Nephron (organoid): ENCODE measurements around the gene TMSB4X.
A peak's percentile ranks its signal among the peaks of the same experiment; 100 is the strongest.

ENCODE experiments used
- H3K27ac Mint-ChIP-seq, 3 experiments: 2 replicates each; pipeline ENCODE4 v1.8.0; 2020; ENCODE audit warnings: mixed read lengths in 3 of 3, mild to moderate bottlenecking in 2 of 3, moderate library complexity in 1 of 3
- H3K27me3 Mint-ChIP-seq: 2 replicates; pipeline ENCODE4 v1.8.0; 2021; ENCODE audit warnings: low read depth, mild to moderate bottlenecking, moderate library complexity, mixed read lengths
- H3K36me3 Mint-ChIP-seq: 2 replicates; pipeline ENCODE4 v1.8.0; 2020; ENCODE audit warnings: low read depth, mixed read lengths
- H3K4me1 Mint-ChIP-seq: 2 replicates; pipeline ENCODE4 v1.8.0; 2020; ENCODE audit warnings: mixed read lengths
- H3K4me3 Mint-ChIP-seq, 3 experiments: 2 replicates each; pipeline ENCODE4 v1.8.0; 2020; ENCODE audit warnings: mild to moderate bottlenecking in 3 of 3, mixed read lengths in 3 of 3, moderate library complexity in 2 of 3
- H3K9me3 Mint-ChIP-seq: 2 replicates; pipeline ENCODE4 v1.8.0; 2020; ENCODE audit warnings: mixed read lengths
- TF ChIP-seq, protein P1 (sequence below), 3 experiments: fragments of 200-600 bp; sonication (generic); IDR thresholded peaks; one replicate each; pipeline ENCODE4 v1.5.0; 2021; ENCODE audit warnings: antibody characterized with exemption in 3 of 3; ENCODE audit not compliant: unreplicated experiment in 3 of 3

Gene TMSB4X

DNA sequence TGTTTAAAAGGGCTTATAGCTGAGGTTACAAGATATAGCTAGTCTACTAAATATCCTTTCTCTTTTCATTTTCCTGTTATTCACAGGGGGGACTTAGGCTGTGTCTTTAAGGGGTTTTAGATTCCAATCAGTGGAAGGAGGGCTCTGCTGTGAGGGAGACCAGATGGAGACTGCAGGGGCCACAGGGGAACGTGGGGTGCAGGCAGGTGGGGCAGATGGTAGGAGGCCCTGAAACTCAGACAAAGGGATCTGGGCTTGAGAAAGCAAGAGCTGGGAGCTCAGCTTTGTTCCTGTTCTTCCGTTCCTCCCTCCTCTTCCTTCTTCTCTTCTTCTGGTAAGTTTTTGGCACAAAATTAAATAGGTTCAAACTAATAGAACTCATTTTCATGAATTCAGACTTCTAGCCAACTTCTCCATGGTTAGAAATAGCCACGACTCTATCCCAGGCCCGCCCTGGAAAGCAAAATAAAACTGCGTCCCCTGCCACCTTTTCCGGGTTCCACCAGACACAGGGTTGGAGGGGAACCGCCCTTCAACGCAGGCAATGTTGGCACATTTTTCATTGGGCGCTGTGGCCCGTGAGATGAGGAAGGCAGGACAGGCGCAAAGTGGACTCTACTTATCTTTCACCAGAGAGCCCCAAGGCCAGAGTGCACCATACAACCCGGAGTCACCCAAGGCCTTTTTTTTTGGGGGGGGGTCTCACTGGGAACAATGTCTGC, 3.5 kb upstream of the TMSB4X start:
- Mint-ChIP-seq H3K27me3 (no peaks in the 10 kb centered on the region), H3K27ac (peak overlapping the region; percentile 76 to 89 (median 89)), H3K4me1 (peaks cover 26% of the 10 kb centered on the region), H3K36me3 (peaks cover 15% of the 10 kb centered on the region), H3K4me3 (peak overlapping the region; percentile 6 to 51 (median 39)), H3K9me3 (peaks cover 16% of the 10 kb centered on the region)
- TF ChIP-seq, protein P1, sequence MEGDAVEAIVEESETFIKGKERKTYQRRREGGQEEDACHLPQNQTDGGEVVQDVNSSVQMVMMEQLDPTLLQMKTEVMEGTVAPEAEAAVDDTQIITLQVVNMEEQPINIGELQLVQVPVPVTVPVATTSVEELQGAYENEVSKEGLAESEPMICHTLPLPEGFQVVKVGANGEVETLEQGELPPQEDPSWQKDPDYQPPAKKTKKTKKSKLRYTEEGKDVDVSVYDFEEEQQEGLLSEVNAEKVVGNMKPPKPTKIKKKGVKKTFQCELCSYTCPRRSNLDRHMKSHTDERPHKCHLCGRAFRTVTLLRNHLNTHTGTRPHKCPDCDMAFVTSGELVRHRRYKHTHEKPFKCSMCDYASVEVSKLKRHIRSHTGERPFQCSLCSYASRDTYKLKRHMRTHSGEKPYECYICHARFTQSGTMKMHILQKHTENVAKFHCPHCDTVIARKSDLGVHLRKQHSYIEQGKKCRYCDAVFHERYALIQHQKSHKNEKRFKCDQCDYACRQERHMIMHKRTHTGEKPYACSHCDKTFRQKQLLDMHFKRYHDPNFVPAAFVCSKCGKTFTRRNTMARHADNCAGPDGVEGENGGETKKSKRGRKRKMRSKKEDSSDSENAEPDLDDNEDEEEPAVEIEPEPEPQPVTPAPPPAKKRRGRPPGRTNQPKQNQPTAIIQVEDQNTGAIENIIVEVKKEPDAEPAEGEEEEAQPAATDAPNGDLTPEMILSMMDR (IDR thresholded peaks at IDR 0.05; ENCODE audit: unreplicated experiment in 3 of 3) = no peak

- peaks cover 20% of the 10 kb centered on the region for H3K9me3 Mint-ChIP-seq
- peaks cover 23% of the 10 kb centered on the region for H3K36me3 Mint-ChIP-seq
- H3K27ac Mint-ChIP-seq = peak overlapping the region; percentile 59 to 89 (median 76)
- peak overlapping the region in 2 of 3 experiments; percentile 59 to 64 for H3K4me3 Mint-ChIP-seq
- TF ChIP-seq, protein P1 (IDR thresholded peaks at IDR 0.05; ENCODE audit: unreplicated experiment in 3 of 3) = no peak
- peaks cover 26% of the 10 kb centered on the region for H3K4me1 Mint-ChIP-seq
- peaks cover 4% of the 10 kb centered on the region for H3K27me3 Mint-ChIP-seq
Measured at GRCh38 chrX:12972243-12972642, 2.7 kb upstream of the TMSB4X start.

DNA sequence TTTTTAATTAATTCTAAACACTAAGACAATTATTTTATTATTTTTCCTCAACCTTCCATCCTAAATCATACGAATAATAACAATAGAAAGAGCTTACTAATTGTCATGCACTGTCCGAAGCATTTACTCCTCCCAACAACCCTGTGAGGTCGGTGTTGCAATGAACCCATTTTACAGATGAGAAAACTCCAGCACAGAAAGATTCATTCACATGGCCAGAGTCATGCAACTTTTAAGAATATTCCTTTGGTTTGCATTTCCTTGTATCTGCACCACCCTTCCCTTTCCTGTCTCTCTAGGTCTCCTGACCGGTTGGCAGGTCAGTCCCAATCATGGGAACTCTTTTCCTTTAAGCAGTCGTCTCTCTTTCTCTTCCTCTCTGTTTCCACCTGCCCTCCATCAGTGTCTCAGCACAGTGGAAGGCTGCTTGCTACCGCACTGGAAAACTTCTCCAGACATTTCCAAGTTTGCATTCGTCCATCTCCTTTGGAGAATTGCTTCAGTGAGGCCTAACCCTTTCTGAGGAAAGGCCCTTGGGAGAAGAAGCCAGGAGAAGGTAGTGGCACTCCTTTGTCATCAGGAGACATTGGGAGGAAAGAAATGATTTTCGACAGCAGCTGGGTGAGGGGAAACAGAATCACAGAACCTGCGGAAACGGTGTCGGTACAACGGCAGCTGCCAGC, 1.9 kb upstream of the TMSB4X start:
- Mint-ChIP-seq H3K9me3 (peaks cover 24% of the 10 kb centered on the region), H3K27me3 (peaks cover 4% of the 10 kb centered on the region), H3K27ac (peak overlapping the region; percentile 89 to 99 (median 98)), H3K4me3 (peak overlapping the region; percentile 93 to 98 (median 98)), H3K36me3 (peaks cover 31% of the 10 kb centered on the region), H3K4me1 (peaks cover 31% of the 10 kb centered on the region)
- TF ChIP-seq, protein P1 (IDR thresholded peaks at IDR 0.05; ENCODE audit: unreplicated experiment in 3 of 3) = no peak

DNA sequence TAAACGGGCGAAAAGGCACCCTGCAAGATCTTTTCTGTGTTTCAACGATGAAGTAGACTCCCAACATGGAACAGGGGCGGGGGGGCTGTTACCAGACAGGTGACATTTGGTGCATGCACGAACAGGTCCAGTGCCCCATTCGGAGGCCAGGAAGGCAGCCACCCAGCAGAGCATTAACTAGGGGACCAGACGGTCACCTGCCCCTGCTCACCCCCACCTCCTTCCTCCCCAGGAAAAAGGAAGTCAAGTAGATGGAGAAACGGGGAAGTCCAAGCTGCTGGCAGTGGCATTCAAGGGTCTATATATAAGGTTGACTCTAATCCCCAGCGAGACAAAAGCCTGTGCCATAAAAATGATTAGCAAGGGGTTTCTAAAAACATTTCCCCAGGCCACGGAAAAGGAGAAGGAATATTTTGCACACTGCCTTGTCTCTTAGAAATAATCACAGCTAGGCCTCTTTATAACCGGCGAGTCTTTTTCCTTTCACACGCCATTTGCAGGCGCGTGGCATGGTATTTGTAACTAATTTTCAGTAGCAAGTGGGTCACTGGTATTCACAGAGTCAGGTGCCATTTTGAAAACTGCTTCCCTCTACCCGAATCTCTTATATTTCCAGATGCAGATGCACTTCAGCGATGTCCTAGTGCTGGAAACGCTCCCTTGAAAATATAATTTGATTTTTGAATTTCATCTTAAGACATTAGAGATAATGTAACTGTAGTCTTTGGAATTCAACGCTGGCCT, 1.2 kb upstream of the TMSB4X start:
- TF ChIP-seq, protein P1 (IDR thresholded peaks at IDR 0.05; ENCODE audit: unreplicated experiment in 3 of 3) = no peak
- peak overlapping the region; percentile 89 to 99 (median 98) for H3K27ac Mint-ChIP-seq
- H3K9me3 Mint-ChIP-seq = peaks cover 21% of the 10 kb centered on the region
- peaks cover 37% of the 10 kb centered on the region for H3K4me1 Mint-ChIP-seq
- H3K36me3 Mint-ChIP-seq = peaks cover 31% of the 10 kb centered on the region
- H3K27me3 Mint-ChIP-seq = peaks cover 4% of the 10 kb centered on the region
- peak overlapping the region; percentile 93 to 98 (median 98) for H3K4me3 Mint-ChIP-seq

GRCh38 chrX:12974305-12974795, 560 bp upstream of the TMSB4X start:
- Mint-ChIP-seq H3K36me3 (peaks cover 31% of the 10 kb centered on the region), H3K27ac (peak overlapping the region; percentile 89 to 99 (median 98)), H3K4me3 (peak overlapping the region; percentile 93 to 98 (median 98)), H3K9me3 (peaks cover 21% of the 10 kb centered on the region), H3K4me1 (peaks cover 42% of the 10 kb centered on the region), H3K27me3 (peaks cover 4% of the 10 kb centered on the region)
- TF ChIP-seq, protein P1 (IDR thresholded peaks at IDR 0.05; ENCODE audit: unreplicated experiment in 3 of 3) = no peak
